HL-60/S4 treated with phorbol 12-myristate 13-acetate at 8.2 ng/mL for 4 days and 3 days (cell line): Measurements from ENCODE around the gene PIGS.

Experiments used
- in situ Hi-C: fragments of 300-500 bp; cut with MboI; formaldehyde crosslinking; loops from 2 replicates; pipeline ENCODE4 v1.15.0; 2022; ENCODE audit warnings: low sequenced_read_pairs

PIGS gene

GRCh38 chr17:28511858-28512461 lies 59.4 kb downstream of the PIGS start:
- in situ Hi-C loops: no loop called here

GRCh38 chr17:28509789-28510188 lies 61.5 kb downstream of the PIGS start:
- in situ Hi-C loops: no loop called here

- in situ Hi-C loops: no loop called here
Measured at GRCh38 chr17:28508211-28508724, 63.1 kb downstream of the PIGS start.

- in situ Hi-C loops: no loop called here
Measured at GRCh38 chr17:28507567-28508203, 63.6 kb downstream of the PIGS start.

- in situ Hi-C loops: no loop called here
Measured at GRCh38 chr17:28506763-28507487, 64.4 kb downstream of the PIGS start.

GRCh38 chr17:28505986-28506665 lies 65.2 kb downstream of the PIGS start, which contains the start of gene FOXN1:
FOXN1 (plus strand) TSS chr17:28506348; CDS start chr17:28523970, 17,622 bp downstream.
- in situ Hi-C loops: no loop called here

GRCh38 chr17:28503420-28503819 lies 67.9 kb downstream of the PIGS start:
- in situ Hi-C loops: no loop called here
